Left ventricle myocardium inferior (tissue), 1 donor: ENCODE results near the gene AKAP6. TPM values are rescaled to one million over a fixed set of nuclear protein-coding genes. Genes with fewer than 3 reads are reported as not detected.
"Not testable (repeated sequence)": the region's sequence is repeated elsewhere in the genome, so short reads cannot be mapped to it uniquely, and the experiment has no call there.

Experiments used
- DNase-seq: peaks from one replicate; pipeline ENCODE4 v3.0.0-alpha.2; 2020
- H3K27ac ChIP-seq: fragments of 200-600 bp; replicated peaks from 2 replicates; pipeline ENCODE4 v1.8.0; 2021
- H3K27me3 ChIP-seq: fragments of 200-600 bp; 2 replicates; pipeline ENCODE4 v1.8.0; 2021; ENCODE audit warnings: low read depth
- H3K36me3 ChIP-seq: fragments of 200-600 bp; 2 replicates; pipeline ENCODE4 v1.8.0; 2021
- H3K4me1 ChIP-seq: fragments of 200-600 bp; 2 replicates; pipeline ENCODE4 v1.8.0; 2021
- H3K4me3 ChIP-seq: fragments of 200-600 bp; 2 replicates; pipeline ENCODE4 v1.8.0; 2021; ENCODE audit warnings: mild to moderate bottlenecking, moderate library complexity
- H3K9me3 ChIP-seq: fragments of 200-600 bp; replicated peaks from 2 replicates; pipeline ENCODE4 v1.8.0; 2021
- CTCF ChIP-seq: fragments of 200-600 bp; IDR thresholded peaks from 2 replicates; pipeline ENCODE4 v1.8.0; 2021; ENCODE audit warnings: antibody characterized with exemption, mild to moderate bottlenecking, borderline replicate concordance
- intact Hi-C: fragments of 100-400 bp; cut with micrococcal nuclease; formaldehyde crosslinking; loops from one replicate; pipeline ENCODE4 v1.11.0; 2022
- total RNA-seq: library from RNA; stranded (reverse); fragmentation: NEBNext Ultra II Directional; extraction: Animal tissue kit (Norgen Biotek cat#: 25700); gene quantifications from one replicate; pipeline ENCODE4 v1.2.1, GENCODE V29; 2021
- donor health status: DM: no; HTN: yes; CAD: no; lungs with severe emphysema.

AKAP6 gene
- total RNA-seq, 1 donor from 2014 or later: 218 TPM

GRCh38 chr14:32379447-32379846 is 50.3 kb downstream of the AKAP6 start:
- no peaks in the 10 kb centered on the region for H3K4me1 ChIP-seq
- DNase-seq: no peak
- no peak overlapping the region for H3K4me3 ChIP-seq
- H3K27ac ChIP-seq: no peak overlapping the region
- intact Hi-C loops: no loop called here
- TF ChIP-seq CTCF: no peak
- no peaks in the 10 kb centered on the region for H3K9me3 ChIP-seq
- H3K36me3 ChIP-seq: no peaks in the 10 kb centered on the region
- H3K27me3 ChIP-seq: no peaks in the 10 kb centered on the region

DNA sequence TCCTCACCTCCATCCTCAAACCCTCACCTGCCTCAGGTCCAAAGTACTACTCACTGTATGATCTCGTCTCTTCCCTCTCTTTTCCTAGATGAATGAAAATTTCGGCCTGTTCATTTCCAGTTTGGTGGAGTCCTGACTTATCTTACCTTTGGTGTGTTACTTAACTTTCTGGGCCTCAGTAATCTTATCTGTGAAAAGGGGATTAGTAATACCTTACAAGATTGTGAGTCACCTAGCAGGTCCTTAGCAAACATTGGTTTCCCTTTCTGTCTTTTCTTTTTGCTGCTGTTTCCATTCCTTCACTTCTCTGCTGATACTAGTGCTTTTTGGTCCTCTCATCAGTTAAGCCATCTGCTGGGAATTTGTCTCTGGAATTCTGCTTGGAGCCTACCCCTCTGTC is 52.8 kb downstream of the AKAP6 start:
- Histone ChIP-seq H3K9me3 (no peaks in the 10 kb centered on the region), H3K4me1 (no peaks in the 10 kb centered on the region), H3K27me3 (no peaks in the 10 kb centered on the region), H3K4me3 (no peak overlapping the region), H3K27ac (no peak overlapping the region), H3K36me3 (no peaks in the 10 kb centered on the region)
- TF ChIP-seq CTCF: no peak
- intact Hi-C loops: no loop called here
- no peak for DNase-seq

- DNase-seq: no peak
- Histone ChIP-seq H3K36me3 (no peaks in the 10 kb centered on the region), H3K27ac (no peak overlapping the region), H3K9me3 (no peaks in the 10 kb centered on the region), H3K4me1 (no peaks in the 10 kb centered on the region), H3K4me3 (no peak overlapping the region), H3K27me3 (no peaks in the 10 kb centered on the region)
- peak; percentile 49 for TF ChIP-seq CTCF
- intact Hi-C loops: no loop called here
These were observed 53.6 kb downstream of the AKAP6 start for GRCh38 chr14:32382704-32383103.

DNA sequence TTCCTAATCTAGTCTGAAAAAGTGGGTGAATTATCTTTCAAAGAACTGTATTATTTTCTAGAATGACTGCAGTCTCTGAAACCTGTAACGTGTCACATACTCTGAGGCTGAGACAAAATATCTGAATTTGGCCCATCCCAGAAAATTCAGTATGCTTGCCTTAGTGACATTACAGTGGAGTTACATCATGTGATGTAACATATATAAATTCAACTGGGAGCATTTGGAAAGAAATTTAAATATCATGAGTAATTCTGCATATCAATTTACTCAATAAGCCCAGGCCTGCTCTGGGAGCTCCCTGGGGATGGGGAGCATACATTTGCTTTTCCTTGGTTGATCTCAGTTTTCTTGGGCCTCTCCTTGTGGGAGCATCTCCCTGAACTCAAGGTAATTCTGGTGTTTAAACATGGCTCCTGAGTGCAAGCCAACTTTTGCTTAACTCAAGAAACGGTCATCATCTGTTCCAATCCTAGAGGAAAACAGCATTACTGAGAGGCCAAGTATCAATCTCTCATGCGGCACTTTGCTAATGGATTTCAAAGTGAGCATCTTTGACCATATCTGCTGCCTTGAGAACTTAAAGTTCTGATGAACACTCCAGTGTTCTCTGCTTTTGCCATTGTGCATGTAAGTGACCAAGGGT is 54.4 kb downstream of the AKAP6 start:
- no peak for DNase-seq
- no peak for TF ChIP-seq CTCF
- no peak overlapping the region for H3K4me3 ChIP-seq
- intact Hi-C loops: no loop called here
- H3K27me3 ChIP-seq: no peaks in the 10 kb centered on the region
- no peaks in the 10 kb centered on the region for H3K4me1 ChIP-seq
- H3K36me3 ChIP-seq: no peaks in the 10 kb centered on the region
- H3K9me3 ChIP-seq: no peaks in the 10 kb centered on the region
- H3K27ac ChIP-seq: no peak overlapping the region

DNA sequence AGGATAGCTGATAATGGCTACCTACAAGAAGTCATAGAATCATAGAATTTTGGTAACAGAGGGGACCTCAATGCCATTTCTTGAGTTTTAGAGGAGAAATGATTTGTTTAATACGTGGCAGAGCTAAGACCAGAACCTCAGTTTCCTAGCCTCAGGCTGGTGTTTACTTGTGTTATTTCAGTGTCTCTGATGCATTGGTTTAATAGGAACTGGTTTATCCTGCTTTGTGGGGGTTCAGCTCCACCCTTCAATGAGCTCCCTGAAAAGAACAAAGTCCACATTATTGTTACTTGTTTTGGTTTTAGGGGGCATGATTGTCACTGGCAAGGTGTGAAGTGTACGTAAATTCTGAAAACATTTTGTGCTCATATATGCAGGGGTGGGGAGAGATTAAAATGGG is 55.4 kb downstream of the AKAP6 start:
- H3K4me1 ChIP-seq: no peaks in the 10 kb centered on the region
- peaks cover 9% of the 10 kb centered on the region for H3K9me3 ChIP-seq
- no peak for DNase-seq
- no peak for TF ChIP-seq CTCF
- H3K27me3 ChIP-seq: no peaks in the 10 kb centered on the region
- no peak overlapping the region for H3K27ac ChIP-seq
- no peak overlapping the region for H3K4me3 ChIP-seq
- intact Hi-C loops: no loop called here
- no peaks in the 10 kb centered on the region for H3K36me3 ChIP-seq

DNA sequence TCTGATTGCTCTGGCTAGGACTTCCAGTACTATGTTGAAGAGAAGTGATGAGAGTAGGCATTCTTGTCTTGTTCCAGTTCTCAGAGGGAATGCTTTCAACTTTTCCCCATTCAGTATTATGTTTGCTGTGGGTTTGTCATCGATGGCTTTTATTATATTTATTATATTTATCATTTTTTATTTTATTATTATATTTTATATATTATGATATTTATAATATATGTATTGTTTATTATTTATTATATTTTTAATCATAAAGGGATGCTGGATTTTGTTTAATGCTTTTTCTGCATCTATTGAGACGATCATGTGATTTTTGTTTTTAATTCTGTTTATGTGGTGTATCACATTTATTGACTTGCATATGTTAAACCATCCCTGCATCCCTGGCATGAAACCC is 58.2 kb downstream of the AKAP6 start:
- intact Hi-C loops: not testable (repeated sequence)

More for the DNA sequence above, 58.2 kb downstream of the AKAP6 start:
- H3K4me3 ChIP-seq, H3K27me3 ChIP-seq, DNase-seq, H3K4me1 ChIP-seq, H3K36me3 ChIP-seq, H3K27ac ChIP-seq: not testable (repeated sequence)
- peaks cover 11% of the 10 kb centered on the region for H3K9me3 ChIP-seq
